Fibroblast of pulmonary artery (primary cell): Measurements from ENCODE around the gene MKRN3.
"Not testable (repeated sequence)": the region's sequence is repeated elsewhere in the genome, so short reads cannot be mapped to it uniquely, and the experiment has no call there.

Source experiments
- DNase-seq: peaks from one replicate; pipeline ENCODE4 v3.0.0-alpha.2; 2010; ENCODE audit warnings: low read depth
- H3K4me3 ChIP-seq: replicated peaks from 2 replicates; pipeline ENCODE4 v1.5.1; 2011; ENCODE audit warnings: low read depth, mild to moderate bottlenecking, control low read depth, low read length, moderate library complexity
- TF ChIP-seq, protein P1 (sequence below): IDR thresholded peaks from 2 replicates; pipeline ENCODE4 v1.5.1; 2011; ENCODE audit warnings: mild to moderate bottlenecking, control low read depth, low read length, inconsistent platforms; ENCODE audit errors: missing control alignments

The MKRN3 gene

DNA sequence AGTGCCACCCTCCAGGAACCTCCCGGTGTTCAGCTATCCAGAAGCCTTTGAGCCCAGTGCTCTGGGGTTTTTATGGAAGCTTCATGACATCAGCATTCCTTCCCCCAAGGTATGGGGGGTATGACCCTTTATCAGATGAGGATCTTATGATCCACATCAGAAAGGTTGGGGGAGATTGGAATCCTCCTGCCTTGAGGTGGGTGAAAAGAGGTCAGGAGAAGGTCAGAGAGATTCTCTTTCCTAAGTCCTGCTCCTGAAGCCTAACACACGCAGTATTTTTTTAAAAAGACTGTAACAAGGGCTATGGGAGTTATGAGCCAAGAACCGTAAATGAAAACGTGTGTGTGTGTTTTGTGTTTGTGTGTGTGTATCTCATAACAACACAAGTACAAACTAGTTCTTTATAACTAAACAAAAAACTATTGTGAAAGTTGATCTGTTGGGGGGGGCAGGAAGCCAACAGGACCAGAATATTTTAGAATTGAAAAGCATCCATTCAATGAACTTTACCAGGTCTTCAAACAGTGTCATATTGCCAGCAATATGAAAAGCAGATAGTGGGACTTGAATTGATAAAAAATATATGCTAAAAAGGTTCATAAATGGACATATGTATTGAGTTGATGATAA, 13.2 kb downstream of the MKRN3 start:
- DNase-seq: no peak
- H3K4me3 ChIP-seq: no peak overlapping the region
- TF ChIP-seq, protein P1, sequence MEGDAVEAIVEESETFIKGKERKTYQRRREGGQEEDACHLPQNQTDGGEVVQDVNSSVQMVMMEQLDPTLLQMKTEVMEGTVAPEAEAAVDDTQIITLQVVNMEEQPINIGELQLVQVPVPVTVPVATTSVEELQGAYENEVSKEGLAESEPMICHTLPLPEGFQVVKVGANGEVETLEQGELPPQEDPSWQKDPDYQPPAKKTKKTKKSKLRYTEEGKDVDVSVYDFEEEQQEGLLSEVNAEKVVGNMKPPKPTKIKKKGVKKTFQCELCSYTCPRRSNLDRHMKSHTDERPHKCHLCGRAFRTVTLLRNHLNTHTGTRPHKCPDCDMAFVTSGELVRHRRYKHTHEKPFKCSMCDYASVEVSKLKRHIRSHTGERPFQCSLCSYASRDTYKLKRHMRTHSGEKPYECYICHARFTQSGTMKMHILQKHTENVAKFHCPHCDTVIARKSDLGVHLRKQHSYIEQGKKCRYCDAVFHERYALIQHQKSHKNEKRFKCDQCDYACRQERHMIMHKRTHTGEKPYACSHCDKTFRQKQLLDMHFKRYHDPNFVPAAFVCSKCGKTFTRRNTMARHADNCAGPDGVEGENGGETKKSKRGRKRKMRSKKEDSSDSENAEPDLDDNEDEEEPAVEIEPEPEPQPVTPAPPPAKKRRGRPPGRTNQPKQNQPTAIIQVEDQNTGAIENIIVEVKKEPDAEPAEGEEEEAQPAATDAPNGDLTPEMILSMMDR: no peak

DNA sequence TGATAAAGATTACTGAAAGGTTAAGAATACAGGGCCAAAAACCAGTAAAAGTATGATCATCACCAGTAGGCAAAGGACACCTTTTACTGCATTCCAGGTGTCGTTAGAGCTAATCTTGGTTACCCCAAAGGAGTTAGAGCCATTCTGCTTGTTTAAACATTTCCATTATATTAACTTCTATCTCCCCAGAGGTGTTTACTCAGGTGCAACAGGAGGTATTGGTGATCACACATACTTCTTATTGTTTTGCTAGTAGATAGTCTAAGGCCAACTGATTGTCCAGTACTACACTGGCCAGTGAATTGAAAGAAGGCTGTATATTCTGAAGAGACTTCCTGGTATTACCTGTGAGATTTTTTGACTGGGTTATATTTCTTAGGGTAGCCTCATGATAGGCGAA, 22.8 kb downstream of the MKRN3 start:
- no peak for DNase-seq
- TF ChIP-seq, protein P1: no peak
- no peak overlapping the region for H3K4me3 ChIP-seq

DNA sequence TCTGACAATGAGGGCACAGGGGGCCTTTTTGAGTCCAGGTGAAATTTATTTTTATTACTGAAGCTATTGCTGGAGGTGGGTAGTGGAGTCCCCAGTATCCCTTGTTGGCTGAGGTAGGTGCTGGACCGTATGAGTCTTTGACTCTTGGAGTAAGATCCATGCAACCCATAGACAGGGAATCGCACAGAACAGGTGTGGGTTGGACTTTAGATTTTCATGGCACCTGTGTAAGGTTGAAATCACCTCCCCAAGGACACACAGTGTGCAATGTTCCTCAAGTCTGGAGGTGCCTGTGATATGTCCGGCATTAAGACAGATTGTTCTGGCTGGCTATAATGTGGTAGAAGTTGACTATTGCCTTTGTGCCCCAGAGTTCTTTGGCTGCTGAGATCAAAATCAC, 23.5 kb downstream of the MKRN3 start:
- TF ChIP-seq, protein P1: no peak
- DNase-seq: no peak
- H3K4me3 ChIP-seq: no peak overlapping the region

DNA sequence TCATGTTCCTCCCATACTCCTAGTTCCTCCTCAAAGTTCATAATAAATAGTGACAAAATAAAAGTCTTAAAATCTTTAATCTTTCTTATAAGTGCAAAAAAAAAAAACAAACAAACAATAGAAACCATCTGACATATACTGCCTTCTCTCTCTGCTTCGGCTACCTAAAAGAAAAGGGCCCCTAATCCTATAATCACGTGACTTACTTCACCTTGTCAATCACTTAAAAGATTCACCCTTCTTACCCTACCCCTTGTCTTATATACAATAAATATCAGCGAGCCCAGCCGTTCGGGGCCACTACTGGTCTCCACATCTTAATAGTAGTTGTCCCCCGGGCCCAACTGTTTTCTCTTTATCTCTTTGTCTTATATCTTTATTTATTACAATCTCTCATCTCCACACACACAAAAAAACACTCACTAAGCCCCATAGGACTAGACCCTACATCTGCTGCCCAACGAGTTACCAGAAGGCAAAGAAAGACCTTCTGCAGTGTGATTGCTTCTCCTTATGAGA, 28.8 kb downstream of the MKRN3 start:
- DNase-seq: no peak
- TF ChIP-seq, protein P1: no peak
- H3K4me3 ChIP-seq: no peak overlapping the region

DNA sequence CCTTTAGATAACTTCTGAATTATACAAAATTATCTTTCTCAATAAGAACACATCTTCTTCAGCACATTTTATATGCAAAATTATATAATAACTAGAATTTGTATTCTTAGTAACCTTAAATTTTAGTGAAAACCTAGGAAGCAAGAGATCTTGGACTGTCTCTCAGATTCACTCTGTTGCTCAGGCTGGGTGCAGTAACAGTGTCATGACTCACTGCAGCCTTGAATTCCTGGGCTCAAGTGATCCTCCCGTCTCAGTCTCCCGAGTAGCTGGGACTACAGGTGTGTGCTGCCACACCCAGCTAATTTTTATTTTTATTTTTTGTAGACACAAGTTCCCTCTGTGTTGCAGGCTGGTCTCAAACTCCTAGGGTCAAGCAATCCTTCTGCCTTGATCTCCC, 29.9 kb downstream of the MKRN3 start:
- no peak for DNase-seq
- no peak overlapping the region for H3K4me3 ChIP-seq
- TF ChIP-seq, protein P1: no peak

DNA sequence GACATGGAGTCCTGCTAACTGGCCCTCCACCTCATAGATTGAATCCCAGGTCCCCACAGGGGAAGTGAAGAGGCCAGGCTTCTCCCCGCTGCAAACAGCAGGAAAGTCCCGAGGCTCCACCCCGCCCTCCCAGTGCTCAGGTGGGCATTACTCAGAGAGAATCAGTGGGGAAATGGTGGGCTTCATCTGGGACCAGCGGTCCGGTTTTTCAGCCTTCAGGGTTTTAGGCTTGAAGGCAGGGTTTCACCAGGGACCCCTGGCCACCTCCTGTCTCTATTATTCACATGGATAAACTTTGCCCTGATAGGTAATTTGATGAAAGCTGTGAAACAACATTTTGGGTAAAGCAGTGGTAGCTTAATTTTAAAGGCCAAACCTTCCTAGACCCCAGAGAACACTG, 31.3 kb downstream of the MKRN3 start:
- no peak overlapping the region for H3K4me3 ChIP-seq
- TF ChIP-seq, protein P1: no peak
- DNase-seq: no peak

DNA sequence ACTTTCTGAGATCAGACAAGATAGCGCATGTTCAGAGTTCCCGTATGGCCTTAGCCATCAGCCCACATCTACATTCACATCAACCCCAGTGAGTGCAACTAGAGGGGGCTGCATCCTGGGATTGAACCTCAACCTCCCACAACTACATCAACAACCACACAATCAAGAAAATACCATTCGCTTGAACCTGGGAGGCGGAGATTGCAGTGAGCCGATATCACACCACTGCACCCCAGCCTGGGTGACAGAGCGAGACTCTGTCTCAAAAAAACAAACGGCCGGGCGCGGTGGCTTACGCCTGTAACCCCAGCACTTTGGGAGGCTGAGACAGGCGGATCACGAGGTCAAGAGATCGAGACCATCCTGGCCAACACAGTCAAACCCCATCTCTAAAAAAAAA, 31.8 kb downstream of the MKRN3 start:
- not testable (repeated sequence) for H3K4me3 ChIP-seq, DNase-seq
